HepG2 (cell line): ENCODE data around the gene GFER. TPM values are rescaled to one million over a fixed set of nuclear protein-coding genes. Genes with fewer than 3 reads are reported as not detected.
A peak's percentile ranks its signal among the peaks of the same experiment; 100 is the strongest.

Experiments used
- EEA1 ChIP-seq: sonication (generic); formaldehyde crosslinking; IDR thresholded peaks from 2 replicates; pipeline ENCODE4 v1.5.1; 2020; ENCODE audit warnings: mild to moderate bottlenecking, missing genetic modification reagents, borderline replicate concordance
- EZH2 ChIP-seq: conservative IDR thresholded peaks from 2 replicates; pipeline ENCODE4 v1.6.1; 2012; ENCODE audit warnings: mild to moderate bottlenecking, low read depth, low read length, moderate library complexity
- HNF4A ChIP-seq: sonication (generic); formaldehyde crosslinking; IDR thresholded peaks from 2 replicates; pipeline ENCODE4 v1.4.0; 2020; ENCODE audit warnings: missing genetic modification reagents
- HNRNPL ChIP-seq: fragments of 200-400 bp; formaldehyde crosslinking; IDR thresholded peaks from 2 replicates; pipeline ENCODE4 v1.6.1; 2017; ENCODE audit warnings: mild to moderate bottlenecking, low read depth, low read length
- IRF2 ChIP-seq: IDR thresholded peaks from 2 replicates; pipeline ENCODE4 v1.6.1; 2018; ENCODE audit warnings: missing genetic modification reagents, missing compliant biosample characterization
- POLR2AphosphoS5 ChIP-seq: IDR thresholded peaks from 2 replicates; pipeline ENCODE4 v1.6.1; 2012; ENCODE audit warnings: low read depth, low read length
- RAD51 ChIP-seq: fragments of 450-650 bp; IDR thresholded peaks from 2 replicates; pipeline ENCODE4 v1.6.1; 2016; ENCODE audit warnings: borderline replicate concordance
- SMAD9 ChIP-seq: sonication (generic); formaldehyde crosslinking; IDR thresholded peaks from 2 replicates; pipeline ENCODE4 v1.5.1; 2020; ENCODE audit warnings: mild to moderate bottlenecking, missing genetic modification reagents
- TBX2 ChIP-seq: sonication (generic); formaldehyde crosslinking; IDR thresholded peaks from 2 replicates; pipeline ENCODE4 v1.5.0; 2020; ENCODE audit warnings: missing genetic modification reagents, mild to moderate bottlenecking, borderline replicate concordance
- ZNF850 ChIP-seq: sonication (generic); formaldehyde crosslinking; conservative IDR thresholded peaks from 2 replicates; pipeline ENCODE4 v1.9.0; 2021; ENCODE audit warnings: mild to moderate bottlenecking, missing genetic modification reagents
- polyA plus RNA-seq, 8 experiments: library from polyadenylated mRNA; depleted of rRNA in 3 of 8; stranded (reverse) in 7 of 8; unstranded in 1 of 8; fragments of >200 nt; fragmentation: Illumina TruSeq in 4 of 8; extraction: Trizol in 4 of 8; gene quantifications; 2 replicates each; pipeline versions ENCODE4 v1.2.1 to v1.2.3, GENCODE V29; 2011 to 2016; ENCODE audit warnings: low read depth in 4 of 8, missing spikeins in 1 of 8, mixed read lengths in 1 of 8; ENCODE audit not compliant: insufficient read depth in 1 of 8
- total RNA-seq, 5 experiments: library from RNA; depleted of rRNA; stranded (reverse); fragments of >200 nt; fragmentation: Illumina TruSeq; extraction: Trizol; gene quantifications; 2 replicates each; pipeline ENCODE4 v1.2.3, GENCODE V29; 2016; ENCODE audit warnings: low read depth in 1 of 5
- TF ChIP-seq, protein P1 (sequence below): IDR thresholded peaks from 2 replicates; pipeline ENCODE4 v1.6.1; 2016; ENCODE audit warnings: low read depth
- TF ChIP-seq, protein P2 (sequence below): sonication (generic); formaldehyde crosslinking; IDR thresholded peaks from 2 replicates; pipeline ENCODE4 v1.5.1; 2020; ENCODE audit warnings: mild to moderate bottlenecking, missing genetic modification reagents, borderline replicate concordance
- TF ChIP-seq, protein P3 (sequence below): sonication (generic); formaldehyde crosslinking; IDR thresholded peaks from 2 replicates; pipeline ENCODE4 v1.5.0; 2020; ENCODE audit warnings: missing genetic modification reagents
- TF ChIP-seq, protein P4 (sequence below): sonication (generic); formaldehyde crosslinking; conservative IDR thresholded peaks from 2 replicates; pipeline ENCODE4 v1.4.0; 2020; ENCODE audit warnings: missing genetic modification reagents

The GFER gene
- total and polyA plus RNA-seq, 2 of the 13 experiments (the other 11 are each of a cell fraction or from before 2014, with no cell fraction given) = 28.6 to 71.7 TPM

DNA sequence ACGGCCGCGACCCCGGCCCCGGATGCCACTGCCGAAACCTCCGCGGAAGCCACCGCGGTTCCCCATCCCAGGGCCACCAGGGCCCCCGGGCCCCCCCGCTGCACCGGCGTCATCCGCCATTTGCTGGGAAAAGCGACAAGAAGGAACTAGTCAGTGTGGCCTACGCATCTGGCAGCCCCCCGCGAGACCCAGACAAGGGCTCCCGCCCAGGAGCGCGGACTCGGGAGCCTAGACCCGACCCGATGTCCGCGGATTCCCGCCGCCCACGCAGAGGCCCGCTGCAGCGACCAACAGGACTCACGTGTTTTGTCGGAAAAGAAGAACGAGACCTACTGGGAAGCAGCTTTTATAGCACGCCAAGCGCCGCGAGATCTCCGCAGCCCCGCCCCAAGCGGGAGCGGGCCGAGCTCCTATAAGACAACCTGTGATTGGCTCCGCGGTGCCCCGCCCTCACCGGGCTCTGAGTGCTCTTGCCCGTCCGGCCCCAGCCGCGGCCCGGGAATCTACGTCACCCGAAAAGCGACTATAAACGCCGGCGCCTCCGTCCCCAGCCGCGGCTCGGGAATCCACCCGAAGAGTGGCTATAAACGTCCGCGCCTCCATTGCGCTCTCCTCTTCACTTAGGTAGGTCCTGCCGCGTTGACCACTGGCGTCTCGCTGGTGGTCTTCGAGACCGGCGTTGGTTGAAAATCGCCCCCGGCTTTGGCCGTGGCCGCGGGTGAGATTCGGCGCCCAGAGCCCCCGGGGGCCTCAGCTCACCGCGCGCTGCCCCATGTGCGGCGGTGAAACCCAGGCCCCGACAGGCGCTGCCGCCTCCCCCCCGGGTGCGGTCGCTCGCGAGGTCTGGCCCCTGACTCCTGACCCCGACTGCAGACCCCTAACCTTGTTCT is 19.2 kb upstream of the GFER start, which contains the start of gene RPS2 (continued):
- TF ChIP-seq, protein P1, sequence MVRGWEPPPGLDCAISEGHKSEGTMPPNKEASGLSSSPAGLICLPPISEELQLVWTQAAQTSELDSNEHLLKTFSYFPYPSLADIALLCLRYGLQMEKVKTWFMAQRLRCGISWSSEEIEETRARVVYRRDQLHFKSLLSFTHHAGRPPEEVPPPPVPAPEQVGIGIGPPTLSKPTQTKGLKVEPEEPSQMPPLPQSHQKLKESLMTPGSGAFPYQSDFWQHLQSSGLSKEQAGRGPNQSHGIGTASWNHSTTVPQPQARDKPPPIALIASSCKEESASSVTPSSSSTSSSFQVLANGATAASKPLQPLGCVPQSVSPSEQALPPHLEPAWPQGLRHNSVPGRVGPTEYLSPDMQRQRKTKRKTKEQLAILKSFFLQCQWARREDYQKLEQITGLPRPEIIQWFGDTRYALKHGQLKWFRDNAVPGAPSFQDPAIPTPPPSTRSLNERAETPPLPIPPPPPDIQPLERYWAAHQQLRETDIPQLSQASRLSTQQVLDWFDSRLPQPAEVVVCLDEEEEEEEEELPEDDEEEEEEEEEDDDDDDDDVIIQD (CRISPR knock-in tag) = no peak
- TF ChIP-seq, protein P2, sequence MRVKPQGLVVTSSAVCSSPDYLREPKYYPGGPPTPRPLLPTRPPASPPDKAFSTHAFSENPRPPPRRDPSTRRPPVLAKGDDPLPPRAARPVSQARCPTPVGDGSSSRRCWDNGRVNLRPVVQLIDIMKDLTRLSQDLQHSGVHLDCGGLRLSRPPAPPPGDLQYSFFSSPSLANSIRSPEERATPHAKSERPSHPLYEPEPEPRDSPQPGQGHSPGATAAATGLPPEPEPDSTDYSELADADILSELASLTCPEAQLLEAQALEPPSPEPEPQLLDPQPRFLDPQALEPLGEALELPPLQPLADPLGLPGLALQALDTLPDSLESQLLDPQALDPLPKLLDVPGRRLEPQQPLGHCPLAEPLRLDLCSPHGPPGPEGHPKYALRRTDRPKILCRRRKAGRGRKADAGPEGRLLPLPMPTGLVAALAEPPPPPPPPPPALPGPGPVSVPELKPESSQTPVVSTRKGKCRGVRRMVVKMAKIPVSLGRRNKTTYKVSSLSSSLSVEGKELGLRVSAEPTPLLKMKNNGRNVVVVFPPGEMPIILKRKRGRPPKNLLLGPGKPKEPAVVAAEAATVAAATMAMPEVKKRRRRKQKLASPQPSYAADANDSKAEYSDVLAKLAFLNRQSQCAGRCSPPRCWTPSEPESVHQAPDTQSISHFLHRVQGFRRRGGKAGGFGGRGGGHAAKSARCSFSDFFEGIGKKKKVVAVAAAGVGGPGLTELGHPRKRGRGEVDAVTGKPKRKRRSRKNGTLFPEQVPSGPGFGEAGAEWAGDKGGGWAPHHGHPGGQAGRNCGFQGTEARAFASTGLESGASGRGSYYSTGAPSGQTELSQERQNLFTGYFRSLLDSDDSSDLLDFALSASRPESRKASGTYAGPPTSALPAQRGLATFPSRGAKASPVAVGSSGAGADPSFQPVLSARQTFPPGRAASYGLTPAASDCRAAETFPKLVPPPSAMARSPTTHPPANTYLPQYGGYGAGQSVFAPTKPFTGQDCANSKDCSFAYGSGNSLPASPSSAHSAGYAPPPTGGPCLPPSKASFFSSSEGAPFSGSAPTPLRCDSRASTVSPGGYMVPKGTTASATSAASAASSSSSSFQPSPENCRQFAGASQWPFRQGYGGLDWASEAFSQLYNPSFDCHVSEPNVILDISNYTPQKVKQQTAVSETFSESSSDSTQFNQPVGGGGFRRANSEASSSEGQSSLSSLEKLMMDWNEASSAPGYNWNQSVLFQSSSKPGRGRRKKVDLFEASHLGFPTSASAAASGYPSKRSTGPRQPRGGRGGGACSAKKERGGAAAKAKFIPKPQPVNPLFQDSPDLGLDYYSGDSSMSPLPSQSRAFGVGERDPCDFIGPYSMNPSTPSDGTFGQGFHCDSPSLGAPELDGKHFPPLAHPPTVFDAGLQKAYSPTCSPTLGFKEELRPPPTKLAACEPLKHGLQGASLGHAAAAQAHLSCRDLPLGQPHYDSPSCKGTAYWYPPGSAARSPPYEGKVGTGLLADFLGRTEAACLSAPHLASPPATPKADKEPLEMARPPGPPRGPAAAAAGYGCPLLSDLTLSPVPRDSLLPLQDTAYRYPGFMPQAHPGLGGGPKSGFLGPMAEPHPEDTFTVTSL (CRISPR knock-in tag) = peak; percentile 36; the same call in 1 of the 2 replicates
- TF ChIP-seq TBX2 (peak; percentile 45; the same call in 1 of the 2 replicates), HNRNPL (0 out of 2 replicates have a peak, but pooled peaks have one; percentile 65), SMAD9 (CRISPR knock-in tag) (no peak), RAD51 (no peak), EZH2 (no peak), HNF4A (0 out of 2 replicates have a peak, but pooled peaks have one; percentile 6), IRF2 (CRISPR knock-in tag) (peak; percentile 67; the same call in 1 of the 2 replicates), ZNF850 (CRISPR knock-in tag) (no peak; the same call in 1 of the 2 replicates), EEA1 (no peak), POLR2AphosphoS5 (peak; percentile 100)
- TF ChIP-seq, protein P3, sequence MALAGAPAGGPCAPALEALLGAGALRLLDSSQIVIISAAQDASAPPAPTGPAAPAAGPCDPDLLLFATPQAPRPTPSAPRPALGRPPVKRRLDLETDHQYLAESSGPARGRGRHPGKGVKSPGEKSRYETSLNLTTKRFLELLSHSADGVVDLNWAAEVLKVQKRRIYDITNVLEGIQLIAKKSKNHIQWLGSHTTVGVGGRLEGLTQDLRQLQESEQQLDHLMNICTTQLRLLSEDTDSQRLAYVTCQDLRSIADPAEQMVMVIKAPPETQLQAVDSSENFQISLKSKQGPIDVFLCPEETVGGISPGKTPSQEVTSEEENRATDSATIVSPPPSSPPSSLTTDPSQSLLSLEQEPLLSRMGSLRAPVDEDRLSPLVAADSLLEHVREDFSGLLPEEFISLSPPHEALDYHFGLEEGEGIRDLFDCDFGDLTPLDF (CRISPR knock-in tag) = peak; percentile 94
- TF ChIP-seq, protein P4, sequence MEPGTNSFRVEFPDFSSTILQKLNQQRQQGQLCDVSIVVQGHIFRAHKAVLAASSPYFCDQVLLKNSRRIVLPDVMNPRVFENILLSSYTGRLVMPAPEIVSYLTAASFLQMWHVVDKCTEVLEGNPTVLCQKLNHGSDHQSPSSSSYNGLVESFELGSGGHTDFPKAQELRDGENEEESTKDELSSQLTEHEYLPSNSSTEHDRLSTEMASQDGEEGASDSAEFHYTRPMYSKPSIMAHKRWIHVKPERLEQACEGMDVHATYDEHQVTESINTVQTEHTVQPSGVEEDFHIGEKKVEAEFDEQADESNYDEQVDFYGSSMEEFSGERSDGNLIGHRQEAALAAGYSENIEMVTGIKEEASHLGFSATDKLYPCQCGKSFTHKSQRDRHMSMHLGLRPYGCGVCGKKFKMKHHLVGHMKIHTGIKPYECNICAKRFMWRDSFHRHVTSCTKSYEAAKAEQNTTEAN (CRISPR knock-in tag) = peak; percentile 70; the same call in 1 of the 2 replicates
